Ascending aorta (tissue), 2 donors: ENCODE measurements around the gene LEFTY1. TPM values are rescaled to one million over a fixed set of nuclear protein-coding genes. Genes with fewer than 3 reads are reported as not detected.

Source experiments
- DNase-seq, 2 donors: peaks; one replicate each; pipeline ENCODE4 v3.0.0-alpha.2; 2019; ENCODE audit warnings: low spot score in 2 of 2
- H3K27ac ChIP-seq, 2 donors: fragments of 200-600 bp; sonication (generic); one replicate each; pipeline ENCODE4 v1.5.1; 2016 to 2017; ENCODE audit warnings: mild to moderate bottlenecking in 1 of 2
- H3K27me3 ChIP-seq: fragments of 200-600 bp; sonication (generic); one replicate; pipeline ENCODE4 v1.5.1; 2017
- H3K36me3 ChIP-seq, 2 donors: fragments of 200-600 bp; sonication (generic); one replicate each; pipeline ENCODE4 v1.5.1; 2016
- H3K4me1 ChIP-seq, 2 donors: fragments of 200-600 bp; sonication (generic); one replicate each; pipeline ENCODE4 v1.5.1; 2016 to 2017; ENCODE audit warnings: mild to moderate bottlenecking in 1 of 2
- H3K4me3 ChIP-seq, 2 donors: fragments of 200-600 bp; sonication (generic); one replicate each; pipeline ENCODE4 v1.5.1; 2016 to 2017; ENCODE audit warnings: mild to moderate bottlenecking in 1 of 2
- H3K9me3 ChIP-seq, 2 donors: fragments of 200-600 bp; sonication (generic); one replicate each; pipeline ENCODE4 v1.5.1; 2016
- intact Hi-C: fragments of 100-400 bp; cut with DNase I; formaldehyde crosslinking; loops from one replicate; pipeline ENCODE4 v1.15.1; 2023
- total RNA-seq: library from RNA; depleted of rRNA; stranded (reverse); fragments of >200 nt; gene quantifications from one replicate; pipeline ENCODE4 v1.1.0, GENCODE V29; 2016
- TF ChIP-seq, protein P1 (sequence below), 3 experiments: fragments of 200-600 bp in 2 of 3; fragments of 450-650 bp in 1 of 3; sonication (generic) in 2 of 3; IDR thresholded peaks; one replicate each; pipeline ENCODE4 v1.5.1; 2016 to 2019; ENCODE audit warnings: antibody characterized with exemption in 3 of 3, mild to moderate bottlenecking in 1 of 3, moderate library complexity in 1 of 3

Gene LEFTY1
- total RNA-seq, 1 donor from 2014 or later: not detected

DNA sequence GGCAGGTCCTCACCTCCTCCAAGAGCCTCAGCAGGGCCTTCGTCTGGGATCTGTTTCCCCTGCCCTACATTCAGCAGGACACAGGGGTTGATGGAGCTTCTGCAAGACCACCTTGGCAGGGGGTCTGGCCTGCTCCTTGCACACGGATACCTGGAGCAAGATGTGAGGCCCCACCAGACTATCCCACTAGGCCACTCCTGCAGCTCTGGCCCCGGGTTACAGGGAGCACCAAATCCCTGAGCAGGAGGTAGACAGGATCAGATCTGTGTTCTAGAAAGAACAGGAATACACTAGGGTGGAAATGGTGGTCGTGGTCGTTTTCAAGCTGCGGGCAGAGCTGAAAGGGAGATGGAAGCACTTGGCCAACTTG is 45.5 kb downstream of the LEFTY1 start:
- Histone ChIP-seq H3K27me3 (no peaks in the 10 kb centered on the region), H3K36me3 (peaks cover 58 to 59% of the 10 kb centered on the region in 2 donors), H3K4me1 (peaks cover 0 to 2% of the 10 kb centered on the region in 2 donors), H3K4me3 (no peak overlapping the region), H3K27ac (no peak overlapping the region), H3K9me3 (no peaks in the 10 kb centered on the region)
- intact Hi-C loops: no loop called here
- DNase-seq: no peak
- TF ChIP-seq, protein P1, sequence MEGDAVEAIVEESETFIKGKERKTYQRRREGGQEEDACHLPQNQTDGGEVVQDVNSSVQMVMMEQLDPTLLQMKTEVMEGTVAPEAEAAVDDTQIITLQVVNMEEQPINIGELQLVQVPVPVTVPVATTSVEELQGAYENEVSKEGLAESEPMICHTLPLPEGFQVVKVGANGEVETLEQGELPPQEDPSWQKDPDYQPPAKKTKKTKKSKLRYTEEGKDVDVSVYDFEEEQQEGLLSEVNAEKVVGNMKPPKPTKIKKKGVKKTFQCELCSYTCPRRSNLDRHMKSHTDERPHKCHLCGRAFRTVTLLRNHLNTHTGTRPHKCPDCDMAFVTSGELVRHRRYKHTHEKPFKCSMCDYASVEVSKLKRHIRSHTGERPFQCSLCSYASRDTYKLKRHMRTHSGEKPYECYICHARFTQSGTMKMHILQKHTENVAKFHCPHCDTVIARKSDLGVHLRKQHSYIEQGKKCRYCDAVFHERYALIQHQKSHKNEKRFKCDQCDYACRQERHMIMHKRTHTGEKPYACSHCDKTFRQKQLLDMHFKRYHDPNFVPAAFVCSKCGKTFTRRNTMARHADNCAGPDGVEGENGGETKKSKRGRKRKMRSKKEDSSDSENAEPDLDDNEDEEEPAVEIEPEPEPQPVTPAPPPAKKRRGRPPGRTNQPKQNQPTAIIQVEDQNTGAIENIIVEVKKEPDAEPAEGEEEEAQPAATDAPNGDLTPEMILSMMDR (IDR thresholded peaks at IDR 0.05): no peak

DNA sequence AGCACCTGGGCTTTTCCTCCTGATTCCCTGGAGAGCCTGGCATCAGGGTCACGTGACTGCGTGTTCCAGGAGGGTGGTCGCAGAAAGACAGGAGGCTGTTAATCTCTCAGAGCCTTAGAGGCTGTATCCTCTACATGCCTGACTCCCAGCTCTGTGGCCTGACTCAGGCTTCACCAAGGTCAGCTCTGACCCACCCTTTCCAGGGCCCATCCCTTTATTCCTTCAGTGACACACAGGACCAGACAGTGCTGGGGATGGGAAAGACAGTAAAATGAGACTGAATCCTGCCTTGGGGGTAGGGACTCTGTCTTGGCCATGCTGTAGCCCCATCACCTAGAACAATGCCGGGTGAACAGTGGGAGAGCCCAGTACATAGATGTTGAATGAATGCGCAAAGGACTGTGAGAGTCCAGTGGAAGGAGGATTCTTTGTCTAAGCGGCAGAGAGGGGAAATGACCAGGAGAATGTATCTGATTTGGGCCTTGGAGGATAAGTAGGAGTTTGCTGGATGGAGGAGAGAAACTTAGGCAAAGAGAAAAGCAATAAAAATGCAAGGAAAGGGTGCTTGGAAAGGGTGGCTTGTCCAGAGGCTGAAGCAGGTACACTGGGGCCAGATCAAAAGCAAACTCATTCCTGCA is 46.0 kb downstream of the LEFTY1 start:
- TF ChIP-seq, protein P1 (IDR thresholded peaks at IDR 0.05): no peak
- intact Hi-C loops: no loop called here
- DNase-seq: no peak
- Histone ChIP-seq H3K4me3 (no peak overlapping the region), H3K4me1 (peaks cover 0 to 2% of the 10 kb centered on the region in 2 donors), H3K27ac (no peak overlapping the region), H3K9me3 (no peaks in the 10 kb centered on the region), H3K36me3 (peaks cover 55 to 59% of the 10 kb centered on the region in 2 donors), H3K27me3 (no peaks in the 10 kb centered on the region)

DNA sequence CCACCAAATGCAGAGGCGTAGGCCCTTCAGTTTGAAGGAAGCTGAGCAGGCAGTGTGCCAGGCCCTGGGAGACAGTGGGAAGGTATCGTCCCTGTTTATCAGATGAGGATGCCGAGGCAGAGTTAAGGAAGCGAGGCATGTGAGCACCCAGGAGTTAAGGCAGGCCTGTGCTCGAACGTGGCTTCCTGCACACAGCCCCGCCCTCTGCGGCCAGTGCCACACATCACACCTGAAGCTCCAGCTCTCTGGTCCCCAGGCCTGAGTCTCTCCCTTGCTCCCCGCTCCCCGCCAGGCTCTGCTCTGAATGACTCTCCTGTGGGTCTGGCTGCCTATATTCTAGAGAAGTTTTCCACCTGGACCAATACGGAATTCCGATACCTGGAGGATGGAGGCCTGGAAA is 46.9 kb downstream of the LEFTY1 start:
- no peaks in the 10 kb centered on the region for H3K9me3 ChIP-seq
- intact Hi-C loops: no loop called here
- no peaks in the 10 kb centered on the region for H3K27me3 ChIP-seq
- no peak for DNase-seq
- H3K27ac ChIP-seq: no peak overlapping the region
- peaks cover 48 to 55% of the 10 kb centered on the region in 2 donors for H3K36me3 ChIP-seq
- TF ChIP-seq, protein P1 (IDR thresholded peaks at IDR 0.05): no peak
- no peak overlapping the region for H3K4me3 ChIP-seq
- peaks cover 0 to 2% of the 10 kb centered on the region in 2 donors for H3K4me1 ChIP-seq

DNA sequence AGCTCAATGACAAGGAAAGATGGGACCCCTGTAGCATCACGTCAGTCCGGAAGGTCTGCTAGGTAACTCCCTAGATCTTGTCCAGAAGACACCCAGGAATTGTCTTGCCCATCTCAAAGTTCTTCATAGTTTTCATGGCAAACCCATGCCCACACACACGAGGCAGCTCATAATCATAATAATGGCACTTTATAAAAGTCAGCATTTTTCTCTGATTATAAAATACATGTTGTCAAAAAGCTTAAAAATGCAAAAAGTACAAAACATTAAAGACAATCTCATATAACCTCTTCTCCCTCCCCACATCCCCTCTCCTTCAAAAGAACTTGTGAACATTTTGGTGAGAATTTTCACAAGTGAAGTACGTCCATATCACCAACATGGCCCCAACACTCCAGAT is 48.2 kb downstream of the LEFTY1 start:
- Histone ChIP-seq H3K36me3 (peaks cover 35 to 43% of the 10 kb centered on the region in 2 donors), H3K4me3 (no peak overlapping the region), H3K27ac (no peak overlapping the region), H3K4me1 (peaks cover under 1 to 7% of the 10 kb centered on the region in 2 donors), H3K27me3 (no peaks in the 10 kb centered on the region), H3K9me3 (no peaks in the 10 kb centered on the region)
- DNase-seq: no peak
- TF ChIP-seq, protein P1 (IDR thresholded peaks at IDR 0.05): no peak
- intact Hi-C loops: no loop called here

DNA sequence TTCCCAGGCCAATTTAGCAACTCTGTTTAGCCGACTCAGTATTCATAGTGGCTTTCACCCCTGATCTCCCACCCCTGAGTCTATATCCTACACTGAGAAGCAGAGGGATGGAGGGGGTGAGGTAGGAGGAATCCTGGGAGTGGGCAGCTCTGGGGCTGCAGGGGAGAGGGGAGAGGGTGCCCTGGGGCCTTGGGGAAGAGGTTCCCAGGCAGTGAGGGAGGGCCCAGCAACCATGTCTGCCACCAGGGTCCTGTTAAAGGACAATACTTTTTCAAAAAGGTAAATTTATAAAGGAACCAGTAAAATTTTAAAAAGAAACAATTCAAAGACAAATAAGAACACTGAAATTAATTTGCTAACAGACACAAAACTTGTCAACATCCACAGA is 48.7 kb downstream of the LEFTY1 start:
- H3K36me3 ChIP-seq: peaks cover 35 to 43% of the 10 kb centered on the region in 2 donors
- no peak for DNase-seq
- no peaks in the 10 kb centered on the region for H3K27me3 ChIP-seq
- no peak overlapping the region for H3K27ac ChIP-seq
- H3K4me3 ChIP-seq: no peak overlapping the region
- intact Hi-C loops: no loop called here
- H3K4me1 ChIP-seq: peaks cover 3 to 10% of the 10 kb centered on the region in 2 donors
- TF ChIP-seq, protein P1 (IDR thresholded peaks at IDR 0.05): no peak
- no peaks in the 10 kb centered on the region for H3K9me3 ChIP-seq
